GM19240 (cell line): Measurements from ENCODE around the gene PPP1R13B.
"Not testable (repeated sequence)": the region's sequence is repeated elsewhere in the genome, so short reads cannot be mapped to it uniquely, and the experiment has no call there.

ENCODE experiments used
- DNase-seq: peaks from one replicate; pipeline ENCODE4 v3.0.0; 2011; ENCODE audit warnings: low spot score; ENCODE audit not compliant: insufficient read length

Gene PPP1R13B

DNA sequence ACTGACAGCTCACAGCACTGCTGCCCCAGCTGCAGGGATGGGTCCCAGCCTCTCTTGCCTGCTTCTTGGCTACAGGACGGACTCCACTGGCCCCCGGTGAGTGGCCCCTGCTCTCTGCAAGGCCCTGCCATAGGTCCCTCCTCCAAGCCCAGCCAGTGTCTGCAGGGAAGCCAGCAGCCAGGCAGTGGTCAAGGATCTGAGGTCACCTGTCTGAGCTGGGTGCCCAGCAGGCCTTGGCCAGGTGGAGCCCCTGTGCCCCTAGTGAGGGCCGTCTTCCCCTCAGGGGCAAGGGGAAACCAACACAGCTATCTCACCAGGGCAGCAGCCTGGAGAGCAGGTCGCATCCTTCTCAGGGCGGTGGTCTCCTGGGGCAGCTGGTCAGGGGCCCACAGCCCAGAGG lies 145.3 kb downstream of the PPP1R13B start:
- DNase-seq: no peak

DNA sequence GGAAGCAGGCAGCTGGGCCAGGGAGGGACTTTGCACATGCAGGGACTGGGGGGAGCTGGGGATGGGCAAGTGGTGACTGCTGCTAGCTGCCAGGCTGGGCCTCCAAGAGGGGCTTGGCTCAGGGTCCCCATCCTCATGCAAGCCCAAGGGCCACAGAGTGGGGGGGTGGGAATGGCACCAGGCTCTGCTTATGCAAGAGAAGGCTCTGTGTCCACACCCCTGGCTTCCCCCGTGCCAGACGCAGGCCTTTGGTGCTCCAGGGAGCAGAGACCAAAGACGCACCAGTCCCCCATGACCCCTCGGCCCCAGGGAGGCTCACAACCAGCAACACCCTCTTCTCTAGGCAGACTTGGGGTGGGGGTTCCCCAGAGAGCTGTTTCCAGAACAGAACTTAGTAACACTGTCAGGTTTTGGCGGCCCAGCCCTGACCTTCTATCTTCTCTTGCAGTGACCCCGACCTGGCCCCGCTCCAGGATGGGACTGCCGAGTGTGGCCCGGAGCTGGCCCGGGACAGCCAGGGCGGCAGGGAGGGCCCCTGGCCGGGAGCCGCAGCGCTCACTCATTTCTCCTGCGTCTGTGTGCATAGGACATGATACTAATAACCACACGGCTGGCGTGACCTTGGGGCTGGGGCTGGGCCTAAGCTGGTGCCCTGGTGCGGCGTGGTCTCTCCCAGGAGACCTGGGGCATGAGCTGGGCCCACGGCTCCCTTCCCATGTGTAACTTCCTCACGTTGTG lies 146.5 kb downstream of the PPP1R13B start:
- no peak for DNase-seq

DNA sequence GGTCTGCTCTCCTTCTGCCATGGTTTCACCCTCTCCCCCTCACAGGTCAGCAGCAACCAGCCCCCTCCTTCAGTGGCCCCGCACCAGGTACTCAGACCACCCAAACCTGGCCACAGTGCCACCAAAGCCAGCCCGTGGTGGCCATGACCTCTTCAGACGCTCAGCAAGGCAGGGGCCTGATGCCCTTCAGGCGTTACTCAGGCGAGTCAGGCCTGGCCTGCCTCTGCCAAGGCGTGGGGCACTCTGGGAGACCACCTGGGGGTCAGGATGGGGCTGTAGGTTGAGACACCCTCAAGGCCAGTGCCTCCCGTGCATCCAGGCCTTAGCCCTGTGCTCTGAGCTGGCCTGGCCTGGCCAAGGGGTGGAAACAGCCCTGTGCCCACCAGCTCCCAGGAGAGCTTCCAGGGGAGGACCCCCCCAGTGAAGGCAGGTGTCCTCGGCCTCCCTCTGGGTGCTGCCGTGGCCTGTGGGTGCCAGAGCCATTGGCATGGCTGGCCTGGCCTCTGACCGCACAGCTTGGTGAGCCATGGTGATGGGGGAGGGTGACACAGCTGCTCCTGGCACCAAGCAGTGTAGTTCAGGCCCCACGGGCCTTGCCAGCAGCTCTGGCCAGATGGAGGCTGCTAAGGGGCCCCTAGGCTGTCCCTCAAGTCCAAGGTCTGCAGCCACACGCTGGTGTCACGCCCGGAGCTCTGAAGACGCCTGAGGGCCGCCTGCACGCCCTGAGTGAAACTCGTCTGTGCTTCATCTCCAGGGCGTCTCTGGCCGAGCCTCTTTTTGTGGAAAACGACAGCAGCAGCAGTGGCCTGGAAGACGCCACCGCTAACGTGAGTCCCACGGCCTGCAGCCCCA lies 147.2 kb downstream of the PPP1R13B start:
- no peak for DNase-seq

DNA sequence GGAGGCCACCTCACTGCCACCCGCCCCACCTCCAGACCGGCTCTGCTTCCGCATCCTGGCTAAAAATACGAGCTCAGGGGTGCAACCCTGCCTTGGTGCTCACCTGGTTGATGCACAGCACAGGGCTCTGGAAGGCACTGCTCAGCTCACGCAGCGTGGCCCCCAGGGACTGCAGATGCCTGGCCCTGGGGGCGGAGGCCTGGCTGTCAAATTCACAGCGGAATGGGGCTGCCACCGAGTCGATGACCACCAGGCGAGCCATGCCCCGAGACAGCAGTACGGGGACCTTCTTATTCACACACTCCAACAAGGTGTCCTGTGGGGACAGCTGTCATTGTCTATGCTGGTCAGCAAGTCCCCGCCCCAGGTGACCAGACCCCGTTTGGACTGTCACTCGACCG lies 148.1 kb downstream of the PPP1R13B start:
- DNase-seq: no peak

DNA sequence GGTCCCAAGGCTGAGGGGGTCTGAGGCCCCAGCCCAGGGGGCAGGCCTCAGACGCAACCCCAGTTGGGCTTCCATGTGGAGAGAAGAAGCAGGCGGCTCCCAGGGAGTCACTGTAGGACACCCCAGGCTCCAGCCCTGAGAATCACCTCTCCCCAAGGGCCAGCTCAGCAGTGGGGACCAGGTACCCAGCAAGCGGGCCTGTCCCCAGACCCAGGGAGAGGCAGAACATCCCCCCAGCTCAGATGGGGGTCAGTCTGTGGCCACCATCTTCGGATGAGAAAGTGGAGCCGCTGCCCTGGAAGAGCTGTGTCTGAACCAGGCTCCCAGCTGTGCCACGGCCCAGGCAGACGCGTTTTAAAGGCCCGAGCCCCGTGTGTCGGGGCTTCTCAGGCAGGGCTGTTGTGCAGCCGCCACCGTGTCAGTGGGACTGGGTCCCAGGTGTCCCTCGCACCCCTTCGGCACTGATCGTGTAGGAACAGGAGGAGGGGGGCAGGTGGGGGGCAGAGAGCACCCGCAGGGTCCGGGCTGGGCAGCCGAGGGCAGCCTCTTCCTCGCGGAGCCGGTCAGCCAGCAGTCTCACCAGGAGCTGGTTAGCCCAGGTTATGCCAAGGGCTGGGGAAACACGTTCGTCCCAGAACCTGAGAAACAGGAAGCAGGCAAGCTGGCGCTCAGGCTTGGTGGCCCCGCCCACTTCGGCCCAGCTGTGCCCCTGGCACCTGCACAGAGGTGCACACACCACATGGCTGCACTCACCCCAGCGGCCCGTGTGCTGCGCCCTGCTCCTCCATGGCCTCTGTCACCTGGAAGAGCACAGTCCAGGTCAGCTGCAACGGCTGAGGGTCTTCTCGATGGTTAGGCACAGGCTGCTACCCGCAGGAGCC lies 148.8 kb downstream of the PPP1R13B start:
- DNase-seq: no peak

DNA sequence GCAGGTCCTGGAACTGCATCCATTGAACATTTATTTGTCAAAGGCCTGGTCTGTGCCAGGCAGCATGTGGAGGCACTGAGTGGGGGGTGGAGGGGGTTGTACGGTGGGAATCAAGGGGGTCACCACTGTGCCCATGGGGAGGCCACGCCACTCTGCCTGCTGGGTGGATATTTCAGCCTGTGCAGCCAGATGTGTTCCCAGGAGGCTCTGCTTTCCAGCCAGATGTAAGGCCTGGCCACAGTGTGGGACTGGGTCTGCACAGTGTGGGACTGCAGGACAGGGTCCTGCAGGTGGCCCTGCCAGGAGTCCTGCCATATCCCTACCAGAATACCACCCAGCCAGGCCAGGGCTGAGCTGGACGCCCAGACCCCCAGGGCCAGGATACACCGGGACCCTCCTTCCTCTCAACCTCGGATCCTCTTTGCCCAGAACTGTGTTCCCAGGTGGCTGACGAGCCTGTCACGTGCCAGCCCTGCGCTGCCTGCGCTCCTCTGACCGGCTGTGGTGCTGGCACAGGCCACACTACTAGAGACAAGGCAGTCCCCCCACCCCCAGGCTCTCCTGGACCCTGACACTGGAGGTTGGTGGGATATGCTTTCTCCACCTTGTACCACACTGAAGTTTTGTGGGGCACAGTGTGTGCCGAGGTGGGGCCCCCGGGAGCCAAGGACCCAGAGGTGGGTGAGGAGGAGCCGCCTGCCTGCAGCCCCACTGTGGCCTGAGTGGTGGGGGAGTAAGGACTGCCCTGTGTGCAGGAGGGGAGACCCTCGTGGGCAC lies 149.6 kb downstream of the PPP1R13B start:
- no peak for DNase-seq

DNA sequence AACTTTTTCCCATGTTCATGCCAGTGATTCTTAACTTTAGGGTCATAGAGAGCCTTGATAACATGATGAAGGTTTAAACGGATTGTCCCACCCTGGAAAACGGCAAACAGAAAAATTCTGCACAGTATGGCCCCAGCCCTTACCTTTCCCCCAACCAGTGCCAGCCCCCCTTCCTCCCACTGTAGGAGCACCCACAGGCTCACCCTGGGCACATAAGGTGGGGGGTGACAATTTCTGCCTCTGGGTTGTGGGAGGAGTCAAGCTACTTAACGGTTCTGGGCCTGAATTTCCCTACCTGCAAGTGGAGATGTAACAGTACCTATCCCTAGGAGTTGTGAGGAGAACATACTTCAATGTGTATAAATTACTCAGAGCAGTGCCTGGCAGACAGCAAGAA lies 150.2 kb downstream of the PPP1R13B start:
- DNase-seq: no peak

DNA sequence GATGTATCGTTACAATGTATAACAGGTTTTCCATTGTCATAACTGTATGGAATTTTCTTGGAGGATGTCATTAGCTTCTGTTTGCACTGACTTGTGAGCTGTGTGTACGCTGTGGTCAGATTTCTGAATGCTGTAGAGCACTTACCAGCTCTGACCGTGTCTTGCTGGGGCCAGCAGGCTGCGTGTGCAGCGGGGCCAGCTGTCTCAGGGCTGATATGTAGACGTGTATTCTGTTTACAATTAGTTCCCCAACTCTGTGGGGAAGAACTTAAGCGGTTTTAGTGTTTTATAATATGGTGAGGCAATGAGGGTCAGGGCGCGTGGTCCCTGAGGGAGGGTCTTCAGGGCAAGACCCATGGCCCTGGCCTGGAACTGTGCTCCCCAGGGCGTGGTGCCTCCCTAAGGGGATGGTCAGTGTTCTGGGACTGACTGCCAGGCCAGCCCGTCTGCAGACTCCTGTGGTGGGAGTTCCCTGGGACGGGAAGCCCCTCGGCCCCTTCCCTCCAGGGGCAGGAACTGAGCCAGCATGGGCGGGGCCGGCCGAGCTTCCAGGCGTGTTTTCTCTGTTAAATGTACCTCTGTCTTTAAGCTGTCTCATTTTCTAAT lies 150.8 kb downstream of the PPP1R13B start:
- no peak for DNase-seq

DNA sequence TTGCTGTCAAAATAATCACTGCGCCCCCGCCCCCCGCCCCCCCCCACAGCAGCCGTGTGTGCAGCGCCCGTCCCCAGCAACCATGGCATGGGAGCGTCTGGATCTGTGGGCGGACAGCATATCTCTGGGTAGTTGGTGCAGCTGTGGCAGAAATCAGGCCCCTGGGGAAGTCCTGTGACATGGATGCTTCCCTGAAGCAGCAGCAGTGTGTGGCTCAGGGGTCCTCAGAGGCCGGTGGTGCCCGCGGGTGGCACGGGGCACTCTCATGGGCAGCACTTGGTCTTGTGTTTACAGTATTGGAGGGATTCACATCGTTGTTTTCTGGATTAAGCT lies 151.3 kb downstream of the PPP1R13B start:
- no peak for DNase-seq

DNA sequence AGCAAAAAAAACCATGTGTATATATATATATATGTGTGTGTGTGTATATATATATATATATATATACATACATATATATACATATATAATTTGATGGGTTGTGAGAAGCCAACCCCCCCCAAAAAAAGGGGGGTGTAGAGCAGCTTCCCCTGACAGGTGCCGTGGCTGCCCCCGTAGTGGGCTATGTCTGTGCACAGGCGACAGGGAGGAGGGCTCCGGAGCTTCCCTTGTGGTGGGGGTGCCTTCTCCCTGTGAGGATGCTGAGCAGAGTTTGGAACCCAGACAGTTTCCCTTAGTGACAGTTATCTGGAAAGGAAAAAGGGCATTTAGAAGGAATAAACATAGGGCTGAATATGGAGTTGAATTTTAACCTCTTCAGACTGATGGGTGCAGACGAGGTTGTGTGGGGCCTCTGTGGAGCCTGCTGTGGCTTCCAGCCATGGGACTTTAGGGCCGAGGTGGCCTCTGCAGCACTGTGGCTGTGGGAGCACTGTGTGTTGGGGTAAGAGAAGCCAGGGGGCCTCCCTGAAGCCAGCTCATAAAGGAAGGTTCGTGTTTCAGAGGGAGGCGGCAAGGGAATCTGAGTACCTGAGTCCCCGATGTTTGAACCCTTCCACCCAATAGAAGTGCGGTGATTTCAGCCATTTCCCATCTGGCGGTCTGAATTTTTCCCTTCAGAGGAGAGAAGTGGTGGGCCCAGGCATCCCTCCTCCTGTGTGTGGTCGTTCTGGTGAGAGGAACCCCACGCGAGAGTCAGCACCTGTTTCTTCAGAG lies 151.9 kb downstream of the PPP1R13B start:
- DNase-seq: no peak

DNA sequence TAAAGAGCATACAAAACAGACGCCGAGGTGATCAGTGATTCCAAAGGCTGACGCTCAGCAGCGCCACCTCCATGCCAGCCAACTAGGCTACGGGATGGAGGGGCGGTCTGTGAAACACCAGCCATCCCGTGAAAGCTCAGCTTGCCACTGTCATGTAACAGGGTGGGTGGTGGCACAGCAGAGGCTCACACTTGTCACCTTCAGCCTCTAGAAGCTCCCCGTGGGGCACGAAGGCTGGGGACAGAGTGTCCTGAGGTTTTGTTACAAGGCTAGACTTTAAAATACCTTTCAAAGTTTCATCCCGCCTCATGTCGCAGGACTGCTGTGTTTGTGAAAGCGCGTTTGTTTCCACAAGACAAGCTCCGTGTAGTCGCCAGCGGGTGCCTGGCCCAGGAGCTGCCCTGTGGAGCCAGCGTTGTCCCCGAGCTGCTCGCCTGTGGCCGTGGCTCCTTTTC lies 152.8 kb downstream of the PPP1R13B start:
- DNase-seq: no peak

DNA sequence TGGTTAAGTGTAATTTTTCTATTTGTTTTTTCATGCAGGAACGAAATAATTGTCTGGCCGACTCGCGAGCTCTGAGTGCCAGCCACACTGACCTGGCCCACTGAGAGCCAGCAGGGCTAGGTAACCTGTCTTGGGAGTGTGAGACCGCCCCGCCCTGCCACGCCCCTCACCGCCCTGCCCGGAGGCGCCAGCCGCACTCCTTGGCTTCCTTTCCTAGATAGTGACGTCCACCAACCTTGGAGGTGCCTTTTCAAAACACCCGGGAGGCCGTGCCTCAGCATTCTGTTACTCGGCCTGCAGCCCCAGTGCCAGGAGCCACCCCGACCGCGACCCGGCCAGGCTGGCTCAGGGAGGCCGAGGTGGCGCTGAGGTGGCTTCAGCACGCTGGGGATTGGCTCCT lies 153.9 kb downstream of the PPP1R13B start:
- DNase-seq: no peak

DNA sequence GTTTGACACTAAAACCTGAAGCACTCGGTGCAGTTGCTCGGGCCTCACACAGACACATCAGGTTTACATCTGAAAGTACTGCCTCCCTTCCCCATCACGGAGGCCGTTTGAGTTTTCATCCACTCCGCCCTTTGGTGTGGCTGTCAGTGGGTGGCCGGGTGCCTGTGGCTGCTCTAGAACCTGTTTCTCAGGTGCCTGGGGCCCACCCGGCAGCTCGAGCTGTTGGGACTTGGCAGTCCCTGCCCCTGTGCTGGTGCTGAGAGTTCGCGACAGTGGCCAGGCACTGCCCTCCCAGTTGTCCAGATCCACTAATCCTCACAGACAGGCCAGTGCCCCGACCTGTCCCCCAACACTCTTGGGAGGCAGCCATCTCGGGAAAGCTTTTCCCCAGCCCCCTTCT lies 154.5 kb downstream of the PPP1R13B start:
- no peak for DNase-seq

DNA sequence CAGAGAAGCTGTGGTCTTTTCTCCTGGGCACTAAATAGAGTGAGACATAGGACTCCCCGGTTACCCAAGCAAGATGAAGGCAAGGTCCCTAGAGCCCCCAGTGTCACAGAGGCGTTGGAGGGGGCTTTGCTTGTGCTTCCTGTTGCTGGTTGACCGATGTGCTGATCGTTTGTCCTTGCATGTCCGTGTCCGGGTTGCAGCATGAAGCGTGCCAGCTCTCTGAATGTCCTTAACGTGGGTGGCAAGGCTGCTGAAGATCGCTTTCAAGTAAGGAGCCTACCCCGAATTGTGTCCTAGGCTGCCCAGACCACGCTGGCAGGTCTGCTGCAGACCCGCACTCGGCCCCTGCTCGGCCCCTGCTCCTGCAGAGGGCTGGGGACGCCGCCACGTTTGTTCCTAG lies 155.2 kb downstream of the PPP1R13B start:
- no peak for DNase-seq

DNA sequence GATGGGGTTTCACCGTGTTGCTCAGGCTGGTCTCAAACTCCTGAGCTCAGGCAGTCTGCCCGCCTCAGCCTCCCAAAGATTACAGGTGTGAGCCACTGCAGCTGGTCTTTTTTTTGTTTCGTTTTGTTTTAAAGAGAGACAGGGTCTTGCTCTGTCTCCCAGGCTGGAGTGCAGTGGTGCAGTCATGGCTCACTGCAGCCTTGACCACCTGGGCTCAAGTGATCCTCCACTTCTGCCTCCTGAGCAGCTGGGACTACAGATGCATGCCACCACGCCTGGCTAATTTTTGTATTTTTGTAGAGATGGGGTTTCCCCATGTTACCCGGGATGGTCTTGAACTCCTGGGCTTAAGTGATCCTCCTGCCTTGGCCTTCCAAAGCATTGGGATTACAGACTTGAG lies 155.7 kb downstream of the PPP1R13B start:
- DNase-seq: not testable (repeated sequence)

DNA sequence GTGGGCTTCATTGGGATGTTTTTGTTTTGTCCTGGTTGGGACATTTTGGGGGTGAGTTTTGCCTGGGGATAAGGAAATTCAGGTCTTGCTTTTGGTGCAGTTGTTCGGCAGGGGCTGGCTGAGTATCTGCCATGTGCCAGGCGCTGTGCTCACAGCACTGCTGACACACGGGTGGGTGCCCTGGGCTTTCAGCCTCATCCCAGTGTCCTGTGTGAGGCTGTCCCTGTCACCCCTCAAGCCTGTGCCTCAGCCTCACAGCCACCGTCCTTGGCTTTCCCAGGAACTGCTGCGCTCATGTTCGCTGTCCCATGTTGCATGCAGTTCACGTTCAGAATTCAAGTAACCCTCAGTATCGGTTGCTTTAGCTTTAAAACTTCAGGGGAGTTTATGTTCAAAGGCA lies 157.0 kb downstream of the PPP1R13B start:
- no peak for DNase-seq

DNA sequence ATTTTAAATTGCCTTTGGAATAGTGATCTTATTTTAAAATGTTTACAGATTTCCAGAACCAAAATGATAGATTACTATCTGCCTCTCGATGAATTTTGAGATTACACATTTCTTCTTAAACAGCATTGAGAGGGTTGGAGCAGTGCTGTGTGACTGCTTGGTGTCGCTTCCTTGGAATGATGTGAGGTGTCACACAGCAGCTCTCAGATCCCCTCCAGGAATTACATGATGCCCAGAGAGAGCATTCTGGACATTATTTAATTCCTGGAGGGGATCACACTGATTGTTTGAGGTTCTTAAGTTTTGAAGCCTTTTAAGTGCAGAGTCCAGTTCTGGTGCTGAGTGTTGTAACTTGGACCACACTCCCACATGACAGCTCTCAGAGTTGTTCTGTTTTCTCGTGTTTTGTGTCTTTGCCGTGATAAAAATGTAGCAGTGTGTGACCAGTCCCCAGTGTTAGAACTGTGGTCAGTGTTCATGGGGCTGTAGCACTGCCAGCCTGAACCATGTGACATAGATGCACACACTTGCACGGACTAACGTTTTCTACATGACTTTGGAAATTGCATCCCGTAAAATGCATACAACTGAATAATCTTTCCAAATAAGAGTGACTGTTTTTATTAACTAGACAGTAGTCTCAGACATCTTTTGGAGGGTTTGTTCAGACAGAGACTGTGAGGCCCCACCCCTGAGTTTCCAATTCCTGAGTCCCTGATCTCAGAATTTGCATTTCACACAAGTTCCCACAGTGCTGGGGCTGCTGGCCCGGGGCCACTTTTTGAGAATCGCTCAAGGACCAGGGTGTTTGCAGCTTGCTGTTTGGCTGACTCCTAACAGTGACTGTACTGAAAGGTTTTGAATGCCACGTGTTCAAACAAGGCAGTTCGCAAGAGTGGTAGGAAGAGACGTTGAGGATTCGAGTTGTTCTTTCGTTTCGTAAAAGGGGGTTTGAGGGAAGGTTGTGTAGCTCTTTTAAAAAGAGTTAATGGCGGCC lies 158.2 kb downstream of the PPP1R13B start:
- peak; percentile 82 for DNase-seq

DNA sequence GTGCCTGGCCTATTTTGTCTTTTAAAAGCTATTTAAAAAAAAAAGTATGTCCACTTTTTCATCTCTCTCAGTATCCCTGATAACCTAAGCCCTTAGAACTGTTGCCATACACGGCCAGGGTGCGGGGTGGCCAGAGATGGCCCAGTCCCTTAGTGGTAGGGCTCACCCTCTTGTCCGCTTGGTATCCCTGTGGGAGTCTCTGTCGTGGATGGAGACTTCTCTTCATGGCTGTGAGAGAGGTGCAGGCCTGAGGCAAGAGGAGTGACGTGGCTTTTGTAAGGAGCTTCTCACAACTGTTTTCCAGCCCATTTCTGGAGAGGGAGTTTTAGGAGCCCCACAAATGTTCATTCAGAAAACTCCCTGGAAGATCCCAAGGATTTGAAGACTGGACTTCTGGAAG lies 158.9 kb downstream of the PPP1R13B start:
- DNase-seq: no peak

DNA sequence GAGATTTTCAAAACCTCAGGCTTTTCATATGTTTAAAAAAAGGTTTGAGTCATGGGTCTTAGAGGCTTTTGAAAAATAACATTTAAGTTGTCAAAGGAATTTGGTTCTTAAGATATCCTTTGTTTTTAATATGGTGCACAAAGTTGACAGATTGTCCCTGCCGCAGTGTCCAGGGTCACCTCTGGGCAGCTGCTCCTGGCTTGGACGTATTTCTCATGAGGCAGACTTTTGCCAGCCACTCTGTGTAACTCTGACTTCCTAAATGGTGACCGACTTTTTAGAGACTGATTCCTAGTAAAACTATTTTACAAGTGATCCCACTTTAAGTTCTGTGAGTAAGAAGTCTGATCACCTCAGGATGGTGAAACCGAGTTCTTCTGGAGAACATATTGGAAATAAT lies 159.7 kb downstream of the PPP1R13B start:
- no peak for DNase-seq
